OCI-LY1 (cell line): ENCODE results near the gene AK4.
"Not testable (repeated sequence)": the region's sequence is repeated elsewhere in the genome, so short reads cannot be mapped to it uniquely, and the experiment has no call there.

Source experiments
- H2AFZ ChIP-seq: fragments of 200-600 bp; sonication (generic), shearing (Covaris generic); 2 replicates; pipeline ENCODE4 v1.6.0; 2014; ENCODE audit warnings: antibody characterized with exemption, mild to moderate bottlenecking, low read length
- H3F3A ChIP-seq: fragments of 200-600 bp; sonication (generic), shearing (Covaris generic); 2 replicates; pipeline ENCODE4 v1.6.0; 2014; ENCODE audit warnings: mild to moderate bottlenecking, antibody characterized with exemption, low read length, moderate library complexity; ENCODE audit not compliant: insufficient read depth
- H3K27ac ChIP-seq: fragments of 200-600 bp; sonication (generic); 2 replicates; pipeline ENCODE4 v1.5.1; 2014; ENCODE audit warnings: low read length, mixed run types, mild to moderate bottlenecking, low read depth; ENCODE audit not compliant: poor library complexity, severe bottlenecking
- H3K27me3 ChIP-seq: fragments of 200-600 bp; sonication (generic); 2 replicates; pipeline ENCODE4 v1.6.0; 2014; ENCODE audit warnings: antibody characterized with exemption, mild to moderate bottlenecking, low read length, moderate library complexity; ENCODE audit not compliant: insufficient read depth
- H3K36me3 ChIP-seq: fragments of 200-600 bp; sonication (generic); 2 replicates; pipeline ENCODE4 v1.6.1; 2014; ENCODE audit warnings: mild to moderate bottlenecking, antibody characterized with exemption, low read length, moderate library complexity, mixed read lengths; ENCODE audit not compliant: insufficient read depth
- H3K4me1 ChIP-seq: fragments of 200-600 bp; sonication (generic); 2 replicates; pipeline ENCODE4 v1.5.1; 2014; ENCODE audit warnings: mild to moderate bottlenecking, low read length, moderate library complexity; ENCODE audit not compliant: insufficient read depth, severe bottlenecking
- H3K4me2 ChIP-seq: fragments of 200-600 bp; sonication (generic), shearing (Covaris generic); 2 replicates; pipeline ENCODE4 v1.6.1; 2014; ENCODE audit warnings: low read length
- H3K4me3 ChIP-seq: fragments of 200-600 bp; sonication (generic); 2 replicates; pipeline ENCODE4 v1.5.1; 2014; ENCODE audit warnings: low read length, low read depth, mild to moderate bottlenecking, mixed read lengths; ENCODE audit not compliant: poor library complexity, severe bottlenecking
- H3K79me2 ChIP-seq: fragments of 200-600 bp; shearing (Covaris generic); 2 replicates; pipeline ENCODE4 v1.6.1; 2016; ENCODE audit warnings: mixed run types, low read length, mixed read lengths; ENCODE audit not compliant: insufficient read depth
- H3K9ac ChIP-seq: fragments of 200-600 bp; sonication (generic), shearing (Covaris generic); 2 replicates; pipeline ENCODE4 v1.6.1; 2014; ENCODE audit warnings: mild to moderate bottlenecking, low read length, mixed read lengths
- H3K9me2 ChIP-seq: fragments of 200-600 bp; sonication (generic), shearing (Covaris generic); 2 replicates; pipeline ENCODE4 v1.6.1; 2014; ENCODE audit warnings: low read depth, mild to moderate bottlenecking, low read length, mixed read lengths
- H3K9me3 ChIP-seq: fragments of 200-600 bp; shearing (Covaris generic); 2 replicates; pipeline ENCODE4 v1.6.1; 2014; ENCODE audit warnings: low read length, mixed read lengths
- H4K20me1 ChIP-seq: fragments of 200-600 bp; sonication (generic), shearing (Covaris generic); 2 replicates; pipeline ENCODE4 v1.6.0; 2016; ENCODE audit warnings: mild to moderate bottlenecking, low read length; ENCODE audit not compliant: insufficient read depth
- EZH2 ChIP-seq: fragments of 200-600 bp; sonication (generic), shearing (Covaris generic); IDR thresholded peaks from 2 replicates; pipeline ENCODE4 v1.8.0; 2017; ENCODE audit warnings: borderline replicate concordance, mixed run types, mild to moderate bottlenecking, antibody characterized with exemption, low read length, moderate library complexity, mixed read lengths
- TF ChIP-seq, protein P1 (sequence below): fragments of 200-600 bp; sonication (generic), shearing (Covaris generic); IDR thresholded peaks from 2 replicates; pipeline ENCODE4 v1.5.1; 2017; ENCODE audit warnings: mild to moderate bottlenecking, antibody characterized with exemption, low read length, moderate library complexity, mixed read lengths

AK4 gene

DNA sequence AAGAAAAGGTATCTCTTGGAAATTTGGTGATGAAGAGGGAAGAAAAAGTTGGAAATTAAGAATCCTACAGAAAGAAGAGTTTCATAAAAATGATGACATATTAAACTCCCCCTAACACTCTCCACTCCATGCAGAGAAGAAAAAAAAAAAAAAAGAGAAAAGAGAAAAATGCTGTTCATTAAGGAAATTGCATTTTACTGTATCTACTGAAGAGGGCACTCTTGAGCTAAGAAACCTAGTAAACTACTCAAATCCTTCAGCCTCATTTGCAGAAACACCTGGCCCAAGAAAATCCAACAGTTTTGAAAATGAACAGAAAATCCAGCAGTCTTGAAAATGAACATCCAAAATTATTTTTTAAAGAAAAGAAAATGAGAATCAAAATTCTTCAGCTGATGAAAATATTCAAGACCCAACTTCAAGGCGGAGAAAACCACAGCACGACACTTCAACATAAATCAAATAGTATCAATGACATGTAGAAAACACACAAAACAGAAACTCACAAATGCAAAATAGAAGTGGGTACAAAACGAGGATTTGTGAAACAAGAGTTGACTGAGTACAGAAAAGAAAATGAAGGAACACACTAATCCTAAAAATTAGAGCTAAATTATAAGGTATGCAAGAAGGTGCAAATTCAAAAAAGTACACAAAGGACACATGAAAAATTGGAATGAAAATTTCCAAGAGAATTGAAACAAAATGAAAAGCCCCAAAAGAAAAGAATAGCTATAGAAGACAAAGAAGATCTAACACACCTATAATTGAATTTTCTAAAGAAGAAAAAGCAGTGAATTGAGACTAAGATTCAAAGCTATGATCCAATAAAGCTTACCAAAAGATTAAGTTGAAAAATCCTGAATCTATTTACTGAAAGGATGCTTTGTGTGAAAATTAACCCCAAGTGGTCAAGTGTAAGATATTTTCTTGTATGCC is 88.1 kb downstream of the AK4 start:
- H3K9ac ChIP-seq, result no peak overlapping the region
- no peaks in the 10 kb centered on the region for H3F3A ChIP-seq
- H3K9me2 ChIP-seq, result no peaks in the 10 kb centered on the region
- no peaks in the 10 kb centered on the region for H3K79me2 ChIP-seq
- no peak for TF ChIP-seq EZH2
- TF ChIP-seq, protein P1, sequence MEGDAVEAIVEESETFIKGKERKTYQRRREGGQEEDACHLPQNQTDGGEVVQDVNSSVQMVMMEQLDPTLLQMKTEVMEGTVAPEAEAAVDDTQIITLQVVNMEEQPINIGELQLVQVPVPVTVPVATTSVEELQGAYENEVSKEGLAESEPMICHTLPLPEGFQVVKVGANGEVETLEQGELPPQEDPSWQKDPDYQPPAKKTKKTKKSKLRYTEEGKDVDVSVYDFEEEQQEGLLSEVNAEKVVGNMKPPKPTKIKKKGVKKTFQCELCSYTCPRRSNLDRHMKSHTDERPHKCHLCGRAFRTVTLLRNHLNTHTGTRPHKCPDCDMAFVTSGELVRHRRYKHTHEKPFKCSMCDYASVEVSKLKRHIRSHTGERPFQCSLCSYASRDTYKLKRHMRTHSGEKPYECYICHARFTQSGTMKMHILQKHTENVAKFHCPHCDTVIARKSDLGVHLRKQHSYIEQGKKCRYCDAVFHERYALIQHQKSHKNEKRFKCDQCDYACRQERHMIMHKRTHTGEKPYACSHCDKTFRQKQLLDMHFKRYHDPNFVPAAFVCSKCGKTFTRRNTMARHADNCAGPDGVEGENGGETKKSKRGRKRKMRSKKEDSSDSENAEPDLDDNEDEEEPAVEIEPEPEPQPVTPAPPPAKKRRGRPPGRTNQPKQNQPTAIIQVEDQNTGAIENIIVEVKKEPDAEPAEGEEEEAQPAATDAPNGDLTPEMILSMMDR, result peak; percentile 82
- H3K27me3 ChIP-seq, result no peaks in the 10 kb centered on the region
- H2AFZ ChIP-seq, result no peak overlapping the region
- H3K9me3 ChIP-seq, result no peaks in the 10 kb centered on the region
- H3K4me3 ChIP-seq, result no peak overlapping the region
- no peak overlapping the region for H3K4me2 ChIP-seq
- no peaks in the 10 kb centered on the region for H3K36me3 ChIP-seq
- H4K20me1 ChIP-seq, result no peaks in the 10 kb centered on the region
- H3K4me1 ChIP-seq, result no peaks in the 10 kb centered on the region
- no peak overlapping the region for H3K27ac ChIP-seq

DNA sequence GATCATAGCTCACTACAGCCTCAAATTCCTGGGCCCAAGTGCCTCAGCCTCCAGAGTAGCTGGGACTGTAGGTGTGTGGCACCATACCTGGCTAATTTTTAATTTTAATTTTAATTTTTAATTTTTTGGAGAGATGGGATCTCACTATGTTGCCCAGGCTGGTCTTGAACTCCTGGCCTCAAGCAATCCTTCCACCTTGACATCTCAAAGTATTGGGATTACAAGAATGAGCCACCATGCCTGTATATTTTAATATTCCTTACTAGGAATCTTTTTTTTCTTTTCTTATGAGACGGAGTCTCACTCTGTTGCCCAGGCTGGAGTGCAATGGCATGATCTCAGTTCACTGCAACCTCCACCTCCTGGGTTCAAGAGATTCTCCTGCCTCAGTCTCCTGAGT is 89.1 kb downstream of the AK4 start:
- not testable (repeated sequence) for H3K36me3 ChIP-seq, H3K27ac ChIP-seq, H2AFZ ChIP-seq, H3K4me3 ChIP-seq, H3K9me3 ChIP-seq, H3F3A ChIP-seq, H3K9me2 ChIP-seq, H3K79me2 ChIP-seq, H3K4me1 ChIP-seq, H3K9ac ChIP-seq, H3K4me2 ChIP-seq, H4K20me1 ChIP-seq, H3K27me3 ChIP-seq

DNA sequence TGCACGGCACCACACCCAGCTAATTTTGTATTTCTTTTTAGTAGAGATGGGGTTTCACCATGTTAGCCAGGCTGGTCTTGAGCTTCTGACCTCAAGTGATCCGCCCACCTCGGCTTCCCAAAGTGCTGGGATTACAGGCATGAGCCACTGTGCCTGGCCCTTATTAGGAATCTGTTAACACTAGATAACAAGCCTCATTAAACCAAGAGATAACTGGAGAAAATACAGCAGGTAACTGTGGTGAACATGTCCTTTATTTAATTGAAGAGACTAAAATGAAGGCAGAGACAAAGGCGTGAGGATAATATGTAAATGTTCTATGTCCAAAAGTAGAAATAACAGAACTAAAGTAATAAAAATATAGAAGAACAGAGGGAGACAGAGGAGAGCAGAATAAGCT is 89.5 kb downstream of the AK4 start:
- Histone ChIP-seq H3K9me2 (no peaks in the 10 kb centered on the region), H2AFZ (no peak overlapping the region), H3F3A (no peaks in the 10 kb centered on the region), H3K36me3 (no peaks in the 10 kb centered on the region), H3K79me2 (no peaks in the 10 kb centered on the region), H3K4me1 (no peaks in the 10 kb centered on the region), H3K4me2 (no peak overlapping the region), H4K20me1 (no peaks in the 10 kb centered on the region), H3K9me3 (no peaks in the 10 kb centered on the region), H3K9ac (no peak overlapping the region), H3K4me3 (no peak overlapping the region), H3K27ac (no peak overlapping the region), H3K27me3 (no peaks in the 10 kb centered on the region)
- TF ChIP-seq, protein P1, result no peak
- no peak for TF ChIP-seq EZH2

DNA sequence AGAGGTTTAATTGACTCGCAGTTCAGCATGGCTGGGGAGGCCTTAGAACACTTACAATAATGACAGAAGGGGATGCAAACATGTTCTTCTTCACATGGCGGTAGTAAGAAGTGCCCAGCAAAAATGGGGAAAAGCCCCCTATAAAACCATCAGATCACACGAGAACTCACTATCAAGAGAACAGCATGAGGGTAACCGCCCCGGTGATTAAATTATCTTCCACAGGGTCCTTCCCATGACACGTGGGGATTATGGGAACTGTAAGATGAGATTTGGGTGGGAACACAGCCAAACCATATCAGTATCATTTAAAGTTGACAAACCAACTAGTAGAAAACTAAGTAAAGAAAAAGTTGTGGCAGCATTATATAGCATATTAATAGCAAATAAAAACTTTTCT is 90.0 kb downstream of the AK4 start:
- Histone ChIP-seq H3K27ac (no peak overlapping the region), H3K36me3 (no peaks in the 10 kb centered on the region), H3K4me1 (no peaks in the 10 kb centered on the region), H3K4me2 (no peak overlapping the region), H3K9ac (no peak overlapping the region), H3K27me3 (no peaks in the 10 kb centered on the region), H3K9me3 (no peaks in the 10 kb centered on the region), H3K4me3 (no peak overlapping the region), H2AFZ (no peak overlapping the region), H3K79me2 (no peaks in the 10 kb centered on the region), H3K9me2 (no peaks in the 10 kb centered on the region), H3F3A (no peaks in the 10 kb centered on the region), H4K20me1 (no peaks in the 10 kb centered on the region)
- TF ChIP-seq, protein P1, result no peak
- TF ChIP-seq EZH2, result no peak
